Stimulated activated CD8-positive, alpha-beta memory T cell treated with anti-CD3 and anti-CD28 coated beads, Interleukin-4, amount 100 ng/mL, for 4 hours (primary cell): ENCODE results near the gene ITSN1.
"Not testable (repeated sequence)": the region's sequence is repeated elsewhere in the genome, so short reads cannot be mapped to it uniquely, and the experiment has no call there.

Experiments
- DNase-seq, 2 donors: peaks; one replicate each; pipeline ENCODE4 v3.0.0-alpha.2; 2020; ENCODE audit warnings: low read depth in 2 of 2, low spot score in 1 of 2

The ITSN1 gene

DNA sequence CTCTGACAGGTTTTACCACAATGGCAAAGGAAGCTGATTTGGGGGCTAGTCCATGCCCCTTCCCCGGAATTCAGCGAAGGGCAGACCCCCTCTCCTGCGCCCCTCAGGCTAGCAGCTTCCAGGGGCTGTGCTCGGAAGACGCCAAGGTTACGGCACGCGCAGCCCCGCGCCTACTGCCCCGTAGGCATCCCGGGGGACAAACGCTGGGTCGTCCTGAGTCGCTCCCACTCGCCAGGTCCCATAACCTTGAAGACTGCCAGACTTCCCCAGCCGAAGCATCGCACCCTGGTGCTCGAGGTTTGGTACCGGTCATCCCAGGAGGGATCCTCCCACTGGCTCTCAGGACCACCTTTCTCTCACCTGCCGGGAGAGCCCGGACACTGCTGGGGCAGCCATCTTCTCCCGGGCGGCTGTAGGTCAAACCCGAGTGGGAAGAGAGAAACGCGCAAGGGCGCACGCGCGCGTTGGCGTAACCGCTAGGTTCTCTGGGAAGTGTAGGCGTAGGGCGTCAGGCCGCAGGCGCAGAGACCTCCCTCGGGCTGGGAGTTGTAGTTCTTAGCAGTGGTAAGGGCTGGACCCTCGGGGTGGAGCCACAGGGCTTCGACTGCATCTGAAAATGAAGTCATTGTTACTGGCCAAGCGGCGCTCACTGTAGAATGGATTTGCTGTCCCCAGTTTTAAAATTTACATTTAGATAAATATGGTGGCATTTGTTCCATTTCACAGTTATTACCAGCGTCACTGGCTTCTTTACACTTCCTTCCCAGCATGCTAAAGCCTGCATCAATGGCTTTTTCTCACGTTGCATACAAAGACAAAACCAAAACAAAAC lies 273.3 kb downstream of the ITSN1 start, which contains the start of gene ATP5PO:
ATP5PO (minus strand) TSS at position 437 of the 832 bp plus-strand sequence; CDS start at position 396, 41 bp downstream.
- DNase-seq: peak; percentile 92 to 97

DNA sequence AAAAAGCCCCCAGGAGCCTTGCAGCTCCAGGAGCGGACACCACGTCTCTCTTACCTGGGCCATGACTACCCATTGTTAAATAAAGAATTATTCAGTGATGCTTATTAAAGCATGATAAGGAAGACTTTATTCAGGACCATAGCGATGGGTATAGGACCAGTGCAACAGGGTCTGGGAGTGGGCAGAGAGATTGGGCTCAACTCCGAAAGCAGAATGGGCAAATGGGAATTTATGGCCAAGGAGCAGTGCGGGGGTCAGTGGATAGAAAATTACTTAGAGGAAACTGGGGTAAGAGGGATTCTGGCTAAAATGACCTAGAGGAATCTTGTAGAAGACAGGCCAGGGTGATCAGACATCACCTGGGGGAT lies 273.9 kb downstream of the ITSN1 start:
- no peak for DNase-seq

DNA sequence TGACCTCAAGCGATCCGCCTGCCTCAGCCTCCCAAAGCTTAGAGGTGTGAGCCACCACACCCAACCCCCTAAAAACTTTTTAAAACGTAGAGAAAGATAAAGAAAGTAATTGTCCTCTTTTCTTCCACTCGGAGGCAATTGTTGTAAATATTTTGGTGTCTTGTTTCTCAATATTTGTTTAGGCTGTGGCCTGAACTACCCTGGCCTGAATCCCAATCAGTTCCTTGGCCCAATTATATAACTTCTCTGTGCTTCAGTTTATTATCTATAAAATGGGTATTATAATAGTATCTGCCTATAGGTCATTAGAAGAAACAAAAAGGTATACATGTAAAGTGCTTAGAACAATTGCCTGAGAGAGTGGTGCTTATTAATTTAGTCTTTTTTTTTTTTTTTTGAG lies 275.1 kb downstream of the ITSN1 start:
- DNase-seq: no peak

DNA sequence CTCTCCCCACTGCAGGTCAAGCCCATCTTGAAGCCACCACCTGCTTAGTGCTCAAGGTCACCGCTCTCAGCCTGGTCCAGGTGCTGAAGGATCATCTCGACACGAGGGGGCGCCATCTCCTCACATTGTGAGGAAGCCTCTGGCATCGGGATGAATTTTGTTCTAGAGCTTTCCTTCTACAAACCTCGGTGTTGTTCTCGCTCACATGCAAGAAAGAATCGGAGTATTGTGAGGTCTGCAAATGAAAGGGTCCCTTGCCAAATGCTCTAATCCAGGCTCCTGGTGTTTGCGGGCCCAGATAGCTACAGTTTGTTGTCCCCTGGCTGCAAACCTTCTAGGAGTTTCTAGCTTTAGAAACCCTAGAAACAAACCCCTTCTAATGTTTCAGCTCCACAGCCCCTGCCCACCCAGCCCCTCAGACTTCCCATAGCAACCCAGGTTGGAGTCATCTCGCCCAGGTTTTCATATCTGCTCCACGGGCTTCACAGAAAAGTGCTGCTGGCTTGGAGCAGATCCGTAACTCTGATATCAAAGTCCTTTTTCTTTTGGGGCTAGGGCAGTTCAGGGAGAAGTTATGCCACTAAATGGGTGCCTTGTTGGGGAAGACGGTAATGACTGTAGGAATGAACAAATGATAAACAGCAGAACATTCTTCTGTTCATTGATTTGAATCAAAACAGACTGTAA lies 281.9 kb downstream of the ITSN1 start:
- DNase-seq: peak; percentile 69 to 93

DNA sequence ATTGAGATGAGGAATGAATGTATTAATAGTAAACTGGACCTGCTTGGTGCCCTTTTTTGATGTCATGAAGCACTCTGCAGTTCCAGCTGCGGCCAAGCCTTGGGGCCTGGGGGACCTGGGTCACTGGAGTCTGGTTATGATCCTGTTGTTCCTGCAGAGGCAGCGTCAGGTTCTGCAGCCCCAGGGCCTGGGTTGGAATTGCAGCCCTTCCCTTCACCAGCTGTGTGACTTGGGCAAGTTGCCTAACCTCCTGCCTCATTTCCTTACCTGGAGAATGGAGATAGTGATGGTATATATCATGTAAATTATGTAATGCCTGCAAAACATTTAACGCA lies 282.4 kb downstream of the ITSN1 start:
- DNase-seq: no peak

DNA sequence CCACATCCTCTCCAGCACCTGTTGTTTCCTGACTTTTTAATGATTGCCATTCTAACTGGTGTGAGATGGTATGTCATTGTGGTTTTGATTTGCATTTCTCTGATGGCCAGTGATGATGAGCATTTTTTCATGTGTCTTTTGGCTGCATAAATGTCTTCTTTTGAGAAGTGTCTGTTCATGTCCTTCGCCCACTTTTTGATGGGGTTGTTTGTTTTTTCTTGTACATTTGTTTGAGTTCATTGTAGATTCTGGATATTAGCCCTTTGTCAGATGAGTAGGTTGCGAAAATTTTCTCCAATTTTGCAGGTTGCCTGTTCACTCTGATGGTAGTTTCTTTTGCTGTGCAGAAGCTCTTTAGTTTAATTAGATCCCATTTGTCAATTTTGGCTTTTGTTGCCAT lies 283.9 kb downstream of the ITSN1 start:
- DNase-seq: not testable (repeated sequence)

DNA sequence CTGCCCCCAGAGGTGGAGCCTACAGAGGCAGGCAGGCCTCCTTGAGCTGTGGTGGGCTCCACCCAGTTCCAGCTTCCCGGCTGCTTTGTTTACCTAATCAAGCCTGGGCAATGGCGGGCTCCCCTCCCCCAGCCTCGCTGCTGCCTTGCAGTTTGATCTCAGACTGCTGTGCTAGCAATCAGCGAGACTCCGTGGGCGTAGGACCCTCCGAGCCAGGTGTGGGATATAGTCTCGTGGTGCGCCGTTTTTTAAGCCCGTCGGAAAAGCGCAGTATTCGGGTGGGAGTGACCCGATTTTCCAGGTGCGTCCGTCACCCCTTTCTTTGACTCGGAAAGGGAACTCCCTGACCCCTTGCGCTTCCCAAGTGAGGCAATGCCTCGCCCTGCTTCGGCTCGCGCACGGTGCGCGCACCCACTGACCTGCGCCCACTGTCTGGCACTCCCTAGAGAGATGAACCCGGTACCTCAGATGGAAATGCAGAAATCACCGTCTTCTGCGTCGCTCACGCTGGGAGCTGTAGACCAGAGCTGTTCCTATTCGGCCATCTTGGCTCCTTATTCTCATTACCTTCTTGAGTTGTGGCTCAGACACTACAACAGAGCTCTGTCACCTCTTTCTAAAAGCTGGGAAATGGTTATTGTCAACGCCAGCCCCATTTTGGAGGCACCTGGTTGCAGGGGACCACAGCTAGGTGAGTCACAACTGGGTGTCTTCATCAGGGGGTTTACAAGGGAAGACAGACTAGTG lies 288.9 kb downstream of the ITSN1 start:
- not testable (repeated sequence) for DNase-seq

DNA sequence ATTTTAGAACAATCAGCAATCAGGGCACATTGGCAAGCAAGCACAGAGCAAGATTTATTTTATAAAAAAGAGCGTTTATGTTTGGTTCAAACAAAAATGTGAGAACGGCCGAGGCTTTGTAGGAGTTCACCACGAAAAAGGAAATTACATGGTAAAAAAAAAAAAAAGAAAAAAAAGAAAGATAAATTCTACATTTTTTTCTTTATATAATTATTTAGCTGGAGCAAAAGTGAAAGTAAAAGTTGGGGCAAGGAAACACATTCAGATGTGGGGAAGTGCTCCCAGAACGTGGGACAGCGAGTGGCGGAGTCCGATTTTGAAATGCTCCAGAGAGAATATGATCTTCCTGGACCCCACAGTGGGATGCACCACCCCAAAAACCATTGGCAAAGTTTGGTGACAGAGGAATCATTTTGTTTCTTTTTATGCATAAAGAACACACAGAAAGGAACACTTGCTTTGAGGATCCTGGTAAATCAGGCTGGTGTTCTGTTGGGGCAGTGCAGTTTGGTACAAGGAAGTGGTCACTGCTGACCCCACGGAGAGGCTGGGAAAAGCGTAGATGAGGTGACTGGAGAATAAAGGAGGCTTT lies 289.6 kb downstream of the ITSN1 start:
- no peak for DNase-seq

DNA sequence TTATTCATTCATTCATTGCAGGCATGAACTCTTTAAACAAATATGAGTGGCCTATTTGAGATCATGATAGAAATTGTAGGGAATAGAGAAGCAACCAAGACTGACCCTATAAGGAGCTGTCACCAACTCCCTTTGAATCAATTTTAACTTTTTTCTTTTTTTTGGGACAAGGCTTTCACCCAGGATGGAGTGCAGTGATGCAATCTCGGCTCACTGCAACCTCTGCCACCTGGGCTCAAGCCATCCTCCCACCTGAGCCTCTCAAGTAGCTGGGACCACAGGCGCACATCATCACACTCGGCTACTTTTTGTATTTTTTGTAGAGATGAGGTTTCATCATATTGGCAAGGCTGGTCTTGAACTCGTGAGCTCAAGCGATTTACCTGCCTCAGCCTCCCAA lies 290.4 kb downstream of the ITSN1 start:
- DNase-seq: no peak

DNA sequence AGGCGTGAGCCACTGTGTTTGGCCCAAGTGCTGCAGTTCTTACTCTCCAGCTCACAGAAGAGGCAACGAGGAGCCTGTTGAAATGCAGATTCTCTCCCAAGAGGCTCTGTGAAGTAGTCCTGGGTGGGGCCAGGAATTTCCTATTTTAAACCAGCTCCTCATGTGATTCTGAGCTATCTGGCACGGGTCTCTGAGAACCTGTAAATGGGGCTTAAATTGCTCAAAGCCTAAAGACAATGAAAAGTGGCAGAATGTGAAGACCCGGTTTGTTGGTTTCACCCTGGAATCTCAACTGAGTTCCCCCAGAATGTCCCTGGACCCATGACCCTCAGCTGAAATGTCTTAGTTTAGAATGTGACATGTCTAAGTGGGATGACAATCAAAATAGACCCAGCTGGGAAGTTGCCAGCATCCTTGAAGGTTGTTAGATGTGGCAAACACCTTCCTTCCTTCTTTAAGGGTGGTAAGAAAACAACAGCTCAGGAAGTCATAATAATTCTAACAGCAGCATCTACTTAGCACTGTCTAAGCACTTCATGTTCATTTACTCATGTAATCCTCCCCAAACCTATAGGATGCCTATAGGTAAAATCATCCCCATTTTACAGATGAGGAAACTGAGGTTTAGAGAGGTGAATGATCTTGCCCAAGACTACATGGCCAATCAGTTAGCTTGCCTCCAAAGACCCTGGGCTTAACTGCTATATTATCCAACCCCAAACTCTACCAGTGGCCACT lies 294.2 kb downstream of the ITSN1 start:
- DNase-seq: no peak

DNA sequence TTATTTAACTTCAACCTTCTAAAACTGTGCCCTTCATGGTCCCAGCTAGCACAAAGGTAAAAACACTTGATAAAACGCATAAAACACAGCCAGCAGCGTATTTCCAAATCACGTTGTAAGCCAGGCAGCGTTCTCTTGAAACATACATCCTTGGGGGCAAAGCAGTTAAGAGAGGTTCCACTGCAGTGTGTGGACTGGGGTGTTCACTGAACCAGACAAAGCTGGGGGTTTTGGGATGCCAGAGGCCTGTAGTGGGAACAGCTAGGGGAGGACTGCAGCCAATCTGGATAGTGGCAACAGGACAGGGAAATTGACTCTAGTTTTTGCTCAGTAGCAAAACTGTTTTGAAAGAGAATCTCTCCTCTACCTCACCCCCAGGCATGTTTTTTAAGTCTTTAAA lies 294.8 kb downstream of the ITSN1 start:
- DNase-seq: no peak

DNA sequence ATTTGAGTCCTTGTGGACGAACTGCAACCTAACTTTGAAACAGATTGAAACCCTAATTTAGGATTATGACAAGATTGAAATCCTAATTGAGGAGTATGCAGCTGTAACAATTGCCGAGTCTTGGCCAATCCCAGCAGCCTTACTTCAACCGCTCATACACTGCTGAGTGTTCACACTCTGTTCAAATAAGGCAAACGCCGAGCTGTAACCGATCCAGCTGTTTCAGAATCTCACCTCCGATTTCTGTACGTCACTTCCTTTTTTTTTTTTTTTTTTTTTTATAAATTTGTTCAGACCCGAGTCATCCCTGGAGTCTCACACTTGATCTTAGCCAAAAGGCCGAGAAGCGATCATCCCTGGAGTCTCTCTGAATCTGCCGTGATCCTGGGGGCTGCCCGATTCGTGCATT lies 295.6 kb downstream of the ITSN1 start:
- DNase-seq: no peak

DNA sequence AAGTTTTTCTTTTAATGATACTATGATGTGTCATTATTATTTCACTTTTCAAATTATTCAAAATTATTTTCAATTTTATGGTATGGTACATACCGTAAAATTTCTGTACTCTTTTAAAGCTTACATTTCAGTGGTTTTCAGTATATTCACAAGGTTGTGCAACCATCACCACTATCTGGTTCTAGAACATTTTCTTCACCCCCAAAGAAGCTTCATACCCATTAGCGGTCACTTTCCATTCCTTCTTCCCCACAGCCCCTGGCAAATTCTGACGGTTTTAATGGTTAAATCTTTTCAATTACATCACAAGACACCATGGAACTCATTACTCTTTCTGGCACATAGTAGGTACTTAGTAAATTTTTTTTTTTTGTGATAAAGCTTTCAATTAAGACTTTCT lies 296.1 kb downstream of the ITSN1 start:
- no peak for DNase-seq

DNA sequence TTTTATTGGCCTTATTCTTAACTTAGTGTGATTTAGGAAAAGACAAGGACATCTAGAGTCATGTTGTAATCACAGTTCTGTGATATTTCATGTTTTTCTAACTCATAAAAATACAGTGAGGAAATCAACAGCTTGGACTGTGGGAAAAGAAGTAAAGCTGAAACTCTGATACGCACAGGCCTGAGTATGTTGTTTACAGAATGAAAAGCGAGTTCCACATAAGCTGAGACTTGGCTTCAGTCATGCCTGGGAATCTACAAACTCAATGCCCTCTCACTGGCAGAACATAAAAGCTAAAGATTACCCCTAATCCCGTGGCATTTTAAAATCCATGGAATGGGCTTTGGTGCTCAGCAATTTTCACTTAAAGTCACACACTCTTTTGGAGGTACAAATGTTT lies 296.9 kb downstream of the ITSN1 start:
- no peak for DNase-seq

DNA sequence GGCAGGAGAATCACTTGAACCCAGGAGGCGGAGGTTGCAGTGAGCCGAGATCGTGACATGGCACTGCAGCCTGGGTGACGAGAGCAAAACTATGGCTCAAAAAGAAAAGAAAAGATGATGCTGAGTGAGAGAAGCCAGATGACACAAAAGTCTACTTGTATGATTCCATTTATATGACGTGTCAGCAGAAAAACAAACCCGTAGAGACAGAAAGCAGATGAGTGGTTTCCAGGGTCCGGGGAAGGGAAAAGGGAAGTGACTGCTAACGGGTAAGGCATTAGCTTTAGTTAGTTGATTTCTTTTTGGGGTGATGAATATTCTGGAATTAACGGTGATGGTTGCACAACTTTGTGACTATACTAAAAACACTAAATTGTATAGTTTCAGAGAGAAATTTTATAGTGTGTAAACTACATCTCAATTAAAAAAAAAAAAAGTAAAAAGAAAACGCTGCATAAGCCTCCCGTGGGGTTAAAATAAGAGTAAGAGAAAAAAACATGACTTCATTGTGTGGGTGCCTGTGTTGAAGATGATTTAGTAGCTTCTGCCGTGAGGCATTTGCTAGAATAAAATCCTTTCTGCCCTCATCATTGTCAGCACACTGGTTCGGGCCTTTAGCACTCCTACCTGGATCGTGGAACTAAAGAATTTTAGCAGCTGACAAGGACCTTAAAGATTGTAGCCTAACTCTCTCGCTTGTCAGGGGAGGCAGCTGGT lies 298.0 kb downstream of the ITSN1 start:
- no peak for DNase-seq

DNA sequence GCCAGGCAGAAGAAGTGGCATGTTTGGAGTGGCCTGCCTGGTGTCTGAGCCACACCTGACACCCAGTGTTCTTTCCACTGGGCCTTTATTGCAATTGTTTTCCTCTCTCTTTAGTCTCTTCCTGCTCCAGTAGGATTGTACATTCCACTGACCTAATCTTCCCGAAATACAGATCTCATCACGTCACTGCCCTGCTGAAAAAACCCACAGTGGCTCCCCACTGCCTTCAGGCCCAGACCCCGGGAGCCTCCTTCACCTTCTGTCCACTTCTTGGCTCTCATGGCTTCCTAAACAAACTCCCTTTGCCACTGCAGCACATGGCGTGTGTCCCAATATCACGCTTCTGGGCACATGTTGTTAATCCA lies 298.6 kb downstream of the ITSN1 start:
- DNase-seq: no peak

DNA sequence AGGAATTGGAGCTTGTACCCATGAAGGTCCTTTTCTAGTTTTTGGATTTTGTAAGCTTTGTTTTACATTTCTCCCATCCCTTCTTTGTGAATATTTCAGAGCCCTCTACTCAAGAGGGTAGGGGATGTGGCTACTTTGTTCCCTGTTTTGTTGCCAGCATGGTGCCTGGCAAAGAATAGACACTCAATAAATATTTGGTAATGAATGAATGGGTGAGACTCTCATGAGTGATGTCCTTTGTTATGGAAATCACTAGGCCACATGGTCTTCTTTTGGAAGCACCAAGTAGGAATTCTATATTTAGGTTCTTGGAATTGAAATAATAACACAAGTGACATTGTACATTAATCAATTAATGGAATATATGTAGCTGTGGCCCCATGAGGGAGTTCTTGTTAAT lies 300.1 kb downstream of the ITSN1 start:
- DNase-seq: no peak

DNA sequence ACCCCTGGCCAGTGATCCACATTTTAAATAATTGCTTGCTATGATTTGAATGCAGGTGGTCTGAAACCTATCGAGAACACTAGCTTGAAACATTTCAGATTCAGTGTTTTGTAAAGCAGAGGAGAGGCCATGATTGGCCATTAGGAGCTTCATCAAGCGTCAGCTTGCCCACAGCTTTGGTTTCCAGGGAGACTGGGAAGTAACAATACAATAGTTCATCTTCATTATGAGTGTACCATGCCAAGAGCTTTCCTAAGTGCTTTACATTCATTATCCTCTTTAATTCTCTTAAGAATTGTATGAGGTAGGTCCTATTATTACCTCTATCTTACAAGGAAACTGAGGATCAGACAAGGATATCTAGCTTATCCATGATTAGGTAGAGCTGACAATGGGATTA lies 301.0 kb downstream of the ITSN1 start:
- DNase-seq: no peak

DNA sequence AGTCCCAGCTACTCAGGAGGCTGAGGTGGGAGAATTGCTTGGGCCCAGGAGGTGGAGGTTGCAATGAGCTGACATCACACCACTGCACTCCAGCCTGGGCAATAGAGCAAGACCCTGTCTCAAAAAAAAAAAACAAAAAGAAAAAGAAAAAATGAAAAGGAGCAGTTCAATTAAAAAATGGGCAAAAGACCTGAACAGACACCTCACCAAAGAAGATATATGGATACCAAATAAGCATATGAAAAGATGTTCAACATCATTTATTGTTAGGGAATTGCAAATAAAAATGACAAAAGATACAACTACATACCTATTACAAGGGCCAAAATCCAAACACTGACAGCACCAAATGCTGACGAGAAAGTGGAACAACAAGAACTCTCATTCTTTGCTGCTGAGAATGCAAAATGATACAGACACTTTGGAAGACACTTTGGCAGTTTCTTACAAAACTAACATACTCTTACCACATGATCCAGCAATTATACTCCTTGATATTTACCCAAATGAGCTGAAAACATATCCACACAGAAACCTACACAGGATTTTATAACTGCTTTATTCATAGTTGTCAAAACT lies 302.0 kb downstream of the ITSN1 start:
- no peak for DNase-seq

DNA sequence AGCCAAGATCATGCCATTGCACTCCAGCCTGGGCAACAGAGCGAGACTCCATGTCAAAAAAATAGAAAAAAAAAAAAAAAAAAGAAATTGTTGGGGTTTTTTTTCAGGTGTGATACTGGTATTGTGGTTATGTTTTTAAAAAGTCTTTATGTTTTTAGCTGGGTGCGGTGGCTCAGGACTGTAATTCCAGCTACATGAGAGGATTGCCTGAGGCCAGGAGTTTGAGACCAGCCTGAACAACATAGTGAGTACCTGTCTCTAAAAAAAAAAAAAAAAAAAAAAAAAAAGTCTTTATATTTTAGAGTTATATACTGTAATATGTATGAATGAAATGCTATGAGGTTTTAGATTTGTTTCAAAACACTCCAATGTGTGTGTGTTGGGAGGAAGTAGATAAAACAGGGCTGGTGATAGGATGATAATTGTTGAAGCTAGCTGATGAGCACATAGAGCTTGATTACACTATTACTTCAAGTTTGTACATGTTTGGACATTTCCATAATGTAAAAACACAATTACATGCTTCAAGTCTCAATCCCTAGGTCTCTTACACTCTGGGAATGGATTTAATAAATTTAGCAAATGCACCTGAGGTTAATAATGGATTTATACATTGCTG lies 303.5 kb downstream of the ITSN1 start:
- no peak for DNase-seq
